HG03378 (cell line): ENCODE measurements around the gene INCENP.

Source experiments
- ATAC-seq: cut with Tn5 transposase; IDR thresholded peaks from one replicate; pipeline ENCODE4 v1.9.1; 2021; ENCODE audit warnings: mild to moderate bottlenecking, moderate library complexity; ENCODE audit not compliant: unreplicated experiment

Gene INCENP

DNA sequence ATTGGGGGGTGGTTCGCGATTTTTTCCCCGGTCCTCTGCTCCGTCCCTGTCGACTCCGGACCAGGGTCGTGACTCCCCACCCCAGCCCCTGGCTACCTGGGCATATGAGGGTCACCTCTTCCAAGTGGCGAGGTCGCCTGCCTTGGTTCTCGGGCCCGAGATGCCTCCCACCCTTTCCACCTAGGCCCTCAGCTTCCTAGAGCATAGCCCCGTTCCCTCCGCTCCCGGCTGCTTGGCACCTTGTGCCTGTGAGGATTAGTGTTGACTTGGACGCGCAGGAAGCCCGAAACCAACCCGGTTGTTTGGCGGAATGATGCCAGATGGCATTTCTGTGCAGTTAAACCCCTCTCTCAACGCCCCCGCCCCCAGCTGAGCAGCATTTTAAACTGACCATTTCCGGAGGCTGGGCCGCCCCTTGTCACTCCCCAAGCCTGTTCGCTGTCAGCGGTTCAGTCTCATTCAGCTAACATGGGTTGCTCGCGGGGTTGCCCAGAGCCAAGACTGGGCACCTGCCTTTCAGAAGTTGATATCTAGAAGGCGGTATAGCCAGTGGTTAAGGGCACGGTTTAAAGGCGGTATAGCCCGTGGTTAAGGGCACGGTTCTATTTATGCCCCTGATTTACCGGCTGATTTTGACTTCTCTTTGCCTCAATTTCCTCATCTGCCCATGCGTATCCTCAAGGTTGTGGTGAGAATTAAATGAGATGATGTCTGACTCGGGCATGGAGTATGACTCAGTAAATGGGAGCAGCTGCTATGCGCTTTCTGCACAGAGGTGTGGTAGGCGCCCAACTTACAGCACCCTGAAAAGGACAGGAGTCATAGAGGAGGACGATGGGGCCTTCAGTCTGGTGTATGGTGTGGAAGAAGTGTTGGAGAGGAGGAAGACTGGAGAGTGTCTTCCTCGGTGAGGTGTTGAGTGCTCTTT lies 639 bp downstream of the INCENP start:
- no peak for ATAC-seq

DNA sequence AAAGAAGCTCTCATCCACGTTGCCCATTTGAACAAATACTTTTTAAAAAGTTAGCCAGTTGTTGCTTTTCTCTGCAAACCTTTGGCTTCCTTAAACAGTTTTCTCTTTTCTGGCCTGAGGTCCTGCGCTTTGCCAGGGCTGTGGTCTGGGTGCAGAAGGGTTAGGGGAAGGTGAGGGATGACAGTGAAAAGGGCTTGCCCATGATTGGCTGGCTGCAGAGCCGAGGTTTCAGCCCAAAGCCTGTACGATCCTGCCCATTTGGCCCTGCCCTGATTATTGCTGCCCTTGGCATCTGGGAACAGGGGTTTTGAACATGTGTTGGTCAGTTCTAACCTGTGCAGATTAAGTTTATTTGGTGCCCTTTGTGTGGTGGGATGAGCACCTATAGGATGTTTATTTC lies 1.5 kb downstream of the INCENP start:
- no peak for ATAC-seq

DNA sequence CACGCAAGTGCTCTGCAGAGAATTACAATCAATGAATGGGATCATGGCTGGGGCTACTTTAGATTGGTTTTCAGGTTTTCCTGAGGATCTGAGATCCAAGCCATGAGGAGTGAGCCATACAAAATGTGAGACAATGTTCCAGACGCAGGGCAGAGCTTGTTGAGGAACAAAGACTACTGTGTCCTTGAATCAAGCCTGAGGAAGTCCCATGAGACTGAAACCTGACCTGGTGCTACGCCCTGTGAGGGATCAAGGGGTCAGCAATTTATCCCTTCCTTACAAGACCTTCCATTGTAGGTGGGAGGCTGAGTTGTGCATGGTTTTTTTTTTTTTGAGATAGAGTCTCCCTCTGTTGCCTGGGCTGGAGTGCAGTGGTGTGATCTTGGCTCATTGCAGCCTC lies 2.1 kb downstream of the INCENP start:
- ATAC-seq = no peak

DNA sequence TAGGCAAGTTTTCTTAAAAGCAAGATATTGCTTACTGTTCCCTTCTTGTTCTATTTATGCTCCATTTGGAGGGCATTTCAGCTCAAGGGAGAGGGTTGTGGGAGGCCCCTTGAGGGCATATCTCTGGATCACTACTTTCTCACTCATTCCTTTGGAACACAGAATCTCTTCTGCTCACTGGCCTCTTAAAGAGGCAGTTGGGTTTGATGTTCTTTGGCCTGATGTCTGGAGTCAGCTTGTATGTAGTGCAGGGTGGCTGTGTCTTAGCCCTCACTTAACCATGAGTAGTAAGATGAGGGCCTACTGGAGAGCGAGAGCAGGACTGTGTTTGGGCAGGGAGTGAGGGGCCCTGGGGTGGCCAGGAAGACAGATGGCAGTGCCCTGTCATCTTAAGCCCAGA lies 3.6 kb downstream of the INCENP start:
- ATAC-seq = no peak

DNA sequence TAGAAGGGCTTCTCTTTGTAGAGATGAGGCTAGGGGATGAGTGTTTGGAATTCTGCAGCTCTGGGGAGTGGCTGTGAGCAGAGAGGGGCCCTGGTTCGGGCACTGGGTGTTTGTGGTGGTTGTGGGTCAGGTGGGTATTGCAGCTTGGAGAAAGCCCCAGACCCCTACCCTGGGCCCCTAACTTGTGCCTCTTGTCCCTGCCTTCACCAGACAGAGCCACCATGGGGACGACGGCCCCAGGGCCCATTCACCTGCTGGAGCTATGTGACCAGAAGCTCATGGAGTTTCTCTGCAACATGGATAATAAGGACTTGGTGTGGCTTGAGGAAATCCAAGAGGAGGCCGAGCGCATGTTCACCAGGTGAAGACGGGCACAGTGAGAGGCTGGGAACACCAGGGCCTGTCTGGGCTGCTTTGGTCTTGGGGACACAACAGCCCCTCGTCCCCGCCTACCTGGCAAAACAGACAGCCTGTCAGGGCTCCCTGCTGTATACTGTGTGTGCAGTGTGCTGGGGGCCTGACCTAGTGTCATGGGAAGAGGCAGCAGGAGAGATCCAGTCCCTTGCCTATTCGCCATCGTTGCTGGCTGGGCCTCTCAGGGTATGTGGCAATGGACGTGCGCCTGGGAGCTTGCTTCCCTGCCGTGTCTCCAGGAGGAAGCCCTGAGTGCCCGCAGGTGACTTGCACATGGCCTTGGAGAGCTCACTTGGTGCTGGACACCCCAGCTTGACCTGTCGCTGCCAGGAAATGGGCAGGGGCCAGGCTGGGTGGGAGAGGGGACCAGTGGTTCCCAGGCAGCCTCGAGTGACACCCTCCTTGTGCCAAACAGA lies 4.3 kb downstream of the INCENP start:
- no peak for ATAC-seq

DNA sequence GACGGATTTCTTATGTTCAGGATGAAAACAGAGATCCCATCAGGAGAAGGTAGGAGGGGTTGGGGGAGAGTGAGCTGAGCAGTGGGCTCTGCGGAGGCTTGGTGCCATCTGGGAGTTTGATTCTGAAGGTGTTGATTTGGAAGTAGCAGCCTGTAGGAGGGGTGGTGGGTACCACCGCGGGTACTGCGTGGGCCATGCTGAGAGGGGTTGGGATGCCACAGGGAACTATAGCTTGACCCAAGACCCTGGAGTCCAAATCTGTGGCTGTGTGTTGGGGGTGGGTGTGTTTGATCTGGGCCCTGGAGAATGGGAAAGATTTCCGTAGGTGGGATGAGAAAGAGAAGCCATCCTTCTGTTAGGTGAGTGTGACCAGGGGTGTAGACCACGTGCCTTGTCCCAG lies 5.0 kb downstream of the INCENP start:
- ATAC-seq = no peak

DNA sequence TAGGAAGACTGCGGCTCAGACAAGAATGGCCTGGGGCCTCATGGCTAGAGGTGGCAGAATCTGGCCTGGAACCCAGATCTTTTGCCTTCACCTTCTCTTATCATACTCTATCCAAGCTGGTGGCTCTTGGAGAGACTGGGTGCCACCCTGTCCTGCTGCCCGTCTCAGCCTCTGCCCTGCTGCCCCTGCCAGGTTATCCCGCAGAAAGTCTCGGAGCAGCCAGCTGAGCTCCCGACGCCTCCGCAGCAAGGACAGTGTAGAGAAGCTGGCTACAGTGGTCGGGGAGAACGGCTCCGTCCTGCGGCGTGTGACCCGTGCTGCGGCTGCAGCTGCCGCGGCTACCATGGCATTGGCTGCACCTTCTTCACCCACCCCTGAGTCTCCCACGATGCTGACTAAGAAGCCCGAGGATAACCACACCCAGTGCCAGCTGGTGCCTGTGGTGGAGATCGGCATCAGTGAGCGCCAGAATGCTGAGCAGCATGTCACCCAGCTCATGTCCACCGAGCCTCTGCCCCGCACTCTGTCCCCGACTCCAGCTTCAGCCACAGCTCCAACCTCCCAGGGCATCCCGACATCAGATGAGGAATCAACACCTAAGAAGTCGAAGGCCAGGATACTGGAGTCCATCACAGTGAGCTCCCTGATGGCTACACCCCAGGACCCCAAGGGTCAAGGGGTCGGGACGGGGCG lies 5.9 kb downstream of the INCENP start:
- no peak for ATAC-seq

DNA sequence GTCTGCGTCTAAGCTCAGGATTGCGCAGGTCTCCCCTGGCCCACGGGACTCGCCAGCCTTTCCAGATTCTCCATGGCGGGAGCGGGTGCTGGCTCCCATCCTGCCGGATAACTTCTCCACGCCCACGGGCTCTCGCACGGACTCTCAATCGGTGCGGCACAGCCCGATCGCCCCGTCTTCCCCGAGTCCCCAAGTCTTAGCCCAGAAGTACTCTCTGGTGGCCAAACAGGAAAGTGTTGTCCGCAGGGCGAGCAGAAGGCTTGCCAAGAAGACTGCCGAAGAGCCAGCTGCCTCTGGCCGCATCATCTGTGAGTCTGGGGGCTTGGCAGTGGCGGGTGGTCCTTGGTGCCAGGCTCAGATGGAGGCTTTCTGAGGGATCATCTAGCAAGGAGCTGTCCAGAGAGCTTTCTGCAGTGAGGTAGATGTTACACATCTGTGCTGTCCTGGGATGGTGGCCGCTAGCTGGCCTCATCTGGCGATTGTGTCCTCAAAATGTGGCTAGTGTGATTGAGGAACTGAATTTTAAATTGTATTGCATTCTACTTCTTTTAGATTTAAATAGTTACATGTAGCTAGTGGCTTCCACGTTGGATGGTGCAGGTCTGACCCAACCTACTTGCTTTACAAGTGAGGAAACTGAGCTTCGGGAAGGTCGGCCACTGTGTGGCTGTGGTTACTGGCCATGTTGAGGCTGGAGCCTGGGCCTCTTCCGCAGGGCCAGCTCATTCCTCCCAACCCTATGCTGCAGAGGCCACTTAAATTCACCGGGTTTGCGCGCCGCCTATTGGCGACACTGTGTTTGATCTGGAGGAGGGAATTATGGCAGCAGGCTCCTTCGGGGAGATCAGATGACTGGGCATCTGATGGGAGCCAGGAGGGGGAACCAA lies 6.7 kb downstream of the INCENP start:
- ATAC-seq = no peak

DNA sequence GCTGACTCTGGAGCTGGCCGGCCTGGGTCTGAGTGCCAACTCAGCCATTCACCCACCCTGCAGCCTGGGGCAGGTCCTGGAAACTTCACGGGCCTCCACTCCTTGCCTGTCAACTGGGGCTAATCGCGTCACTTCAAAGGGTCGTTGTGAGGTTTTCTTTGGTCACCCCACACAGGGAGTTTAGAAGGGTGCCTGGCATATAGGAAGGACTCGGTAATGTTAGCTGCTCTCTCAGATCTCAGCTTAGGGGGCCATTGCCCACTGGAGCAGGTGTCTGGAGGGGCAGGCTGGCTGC lies 7.3 kb downstream of the INCENP start:
- no peak for ATAC-seq

DNA sequence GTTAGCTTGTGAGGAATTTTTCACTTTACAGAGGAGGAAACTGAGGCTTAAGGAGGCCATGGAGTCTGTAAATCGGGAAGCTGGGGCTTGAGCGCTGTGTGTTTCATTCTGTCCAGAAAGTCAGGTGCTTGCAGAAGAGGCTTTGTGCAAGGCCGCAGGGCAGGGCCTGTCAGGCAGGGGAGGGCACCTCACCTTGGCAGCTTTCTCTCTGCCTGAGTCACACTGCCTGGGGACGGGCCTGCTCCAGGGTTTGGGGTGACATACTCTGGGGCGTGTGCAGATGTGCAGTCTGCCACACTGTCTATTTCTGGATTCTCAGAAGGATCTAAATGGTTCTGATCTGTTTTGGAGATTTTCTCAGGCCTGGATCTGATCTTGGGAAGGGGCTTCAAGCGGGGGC lies 8.4 kb downstream of the INCENP start:
- no peak for ATAC-seq

DNA sequence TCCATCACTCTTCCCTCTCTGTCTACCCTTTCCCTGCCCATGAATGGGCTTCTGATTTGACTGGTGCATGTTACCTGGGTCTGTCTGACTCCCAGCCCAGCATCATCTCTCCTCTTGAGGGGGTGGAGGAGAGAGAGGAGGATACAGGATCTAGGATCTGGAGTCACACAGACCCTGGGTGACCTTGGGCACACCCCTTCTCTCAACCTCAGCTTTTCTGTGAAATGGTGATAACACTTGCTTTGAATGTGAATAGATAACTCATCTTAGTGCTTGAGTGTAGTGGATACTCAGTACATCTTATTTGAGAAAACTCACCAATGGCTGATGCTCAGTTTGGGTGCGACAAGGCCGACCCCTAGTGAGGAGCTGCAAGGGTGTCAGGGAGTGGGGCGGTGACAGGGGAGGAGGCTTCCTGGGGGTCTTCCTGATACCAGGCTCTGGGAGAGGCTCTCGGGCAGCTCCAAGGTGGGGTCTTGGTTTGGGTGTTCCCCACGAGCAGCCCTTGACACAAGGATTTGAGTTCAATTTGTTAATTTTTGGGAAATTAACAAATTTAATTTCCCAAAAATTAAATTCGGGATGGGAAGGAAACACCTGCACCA lies 9.0 kb downstream of the INCENP start:
- ATAC-seq = no peak

DNA sequence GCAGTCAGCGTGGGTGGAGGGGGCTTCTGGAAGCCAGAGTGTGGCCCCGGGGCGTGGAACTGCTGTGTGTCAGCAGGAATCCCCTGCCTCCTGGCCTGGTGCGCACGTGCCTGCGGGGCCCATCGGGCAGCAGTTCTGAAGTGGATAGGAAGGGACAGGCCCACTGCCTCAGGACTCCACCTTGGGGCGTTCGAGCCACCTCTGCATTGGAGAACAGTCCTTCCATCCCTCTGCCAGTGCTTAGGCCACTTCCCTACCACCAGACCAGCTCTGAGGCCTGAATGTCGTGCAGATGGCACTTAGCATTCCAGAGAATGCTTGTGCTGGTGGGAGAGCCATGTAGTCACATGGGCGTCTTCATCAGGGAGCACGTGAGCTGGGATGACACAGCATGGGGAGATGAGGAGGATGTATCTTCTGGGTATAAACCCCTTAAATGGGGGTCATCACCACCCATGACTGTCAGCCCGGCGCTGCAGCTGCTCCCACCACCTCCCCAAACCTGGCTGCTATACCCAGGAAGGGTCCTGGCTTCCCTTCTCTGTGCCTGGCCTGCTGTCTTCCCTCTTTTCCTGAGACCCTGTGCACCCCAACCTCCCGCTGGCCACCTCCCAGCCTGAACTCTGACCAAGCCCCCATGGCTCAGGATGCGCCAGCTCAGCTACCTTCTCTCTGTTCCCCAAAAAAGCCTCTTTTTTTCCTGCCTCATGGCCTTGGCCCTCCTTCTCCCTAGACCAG lies 9.7 kb downstream of the INCENP start:
- no peak for ATAC-seq

DNA sequence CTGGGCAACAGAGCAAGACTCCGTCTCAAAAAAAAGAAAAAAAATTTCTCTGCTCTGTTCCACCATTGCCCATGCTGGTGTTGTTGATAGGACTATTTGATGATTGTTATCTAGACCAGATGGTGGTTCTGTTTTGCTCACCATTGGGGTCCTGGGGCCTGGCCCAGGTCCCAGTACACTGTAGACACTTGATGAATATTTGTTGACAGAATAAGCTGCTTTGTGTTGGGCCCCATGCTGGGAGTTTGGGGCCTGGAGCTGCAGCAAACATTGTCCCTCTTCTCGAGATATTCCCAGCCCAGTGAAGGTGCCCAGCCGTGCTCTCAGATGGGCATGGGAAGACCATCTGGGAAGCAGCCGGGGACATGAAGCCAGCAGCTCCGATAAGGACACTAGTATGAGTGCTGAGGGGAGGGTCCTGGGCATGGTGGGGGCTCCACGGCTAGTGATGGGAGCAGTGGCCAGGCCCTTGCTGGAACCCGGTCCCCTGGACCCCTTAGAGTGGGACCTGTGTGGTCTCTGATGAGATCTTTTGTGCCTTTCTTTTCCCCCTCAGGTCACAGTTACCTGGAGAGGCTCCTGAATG lies 13.6 kb downstream of the INCENP start:
- no peak for ATAC-seq

DNA sequence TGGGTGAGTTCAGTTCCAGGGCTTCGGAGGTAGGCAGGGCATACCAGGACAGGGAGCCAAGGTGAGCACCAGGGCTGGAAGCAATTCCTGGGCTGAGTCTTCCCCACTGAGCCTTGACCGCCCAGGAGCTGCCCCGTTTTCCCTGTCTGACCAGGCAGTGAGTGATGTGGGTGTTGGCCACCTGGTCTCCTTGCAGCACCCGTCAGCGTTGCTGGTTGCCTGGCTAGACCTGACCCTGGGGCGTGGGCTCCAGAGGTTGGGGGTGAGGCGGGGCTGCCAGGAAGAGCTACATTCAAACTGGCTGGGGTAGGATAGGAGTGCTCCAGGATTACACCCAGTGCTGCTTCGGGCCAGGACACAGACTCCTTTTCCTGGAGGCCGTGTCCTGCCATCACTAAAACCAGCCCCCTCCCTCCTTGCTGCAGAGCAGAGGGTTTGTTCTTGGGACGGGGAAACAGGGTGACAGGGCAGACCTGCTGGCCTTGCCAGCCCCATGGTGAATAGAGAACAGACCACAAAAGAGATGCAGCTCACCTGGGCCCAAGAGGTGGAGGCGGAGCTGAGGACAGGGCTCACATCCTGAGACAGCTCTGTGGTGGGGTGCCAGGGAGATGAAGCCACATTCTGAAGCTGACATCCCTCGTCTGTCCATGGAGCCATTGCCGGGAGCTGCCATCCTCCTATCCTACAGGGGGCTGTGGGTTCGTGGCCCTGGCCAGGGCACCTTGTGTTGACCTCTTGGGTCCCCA lies 14.2 kb downstream of the INCENP start:
- ATAC-seq = no peak

DNA sequence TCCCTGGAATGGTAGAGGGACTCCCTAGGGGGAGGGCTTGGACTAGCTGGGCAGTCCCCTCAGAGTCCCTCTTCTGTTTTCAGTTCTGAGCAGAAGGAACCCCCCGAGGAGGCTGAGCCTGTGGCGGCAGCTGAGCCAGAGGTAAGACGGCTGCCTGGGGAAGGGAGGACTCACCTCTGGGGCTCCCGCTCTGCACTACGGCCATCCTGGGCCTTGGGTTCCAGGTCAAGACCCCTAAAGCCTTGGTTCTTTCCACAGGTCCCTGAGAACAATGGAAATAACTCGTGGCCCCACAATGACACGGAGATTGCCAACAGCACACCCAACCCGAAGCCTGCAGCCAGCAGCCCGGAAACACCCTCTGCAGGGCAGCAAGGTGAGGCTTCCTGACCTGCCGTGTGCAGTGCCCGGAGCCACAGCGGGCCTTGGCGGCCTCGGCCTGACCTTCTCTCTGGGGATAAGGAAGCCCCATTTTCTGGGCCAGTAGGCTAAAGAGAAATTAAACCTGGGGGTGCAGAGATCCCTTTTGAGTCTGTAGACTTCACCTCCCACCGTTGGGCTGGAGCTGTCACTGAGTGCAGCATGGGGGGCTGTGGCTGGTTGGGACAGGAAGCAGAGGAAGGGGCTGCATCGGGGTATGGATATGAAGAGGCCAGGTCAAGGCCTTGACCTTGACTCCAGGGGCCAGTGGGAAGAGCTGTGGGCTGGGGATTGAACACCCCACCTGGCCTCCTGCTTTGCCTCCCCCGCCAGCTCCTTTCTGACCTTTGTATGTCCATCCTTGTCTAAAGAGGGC lies 15.0 kb downstream of the INCENP start:
- no peak for ATAC-seq

DNA sequence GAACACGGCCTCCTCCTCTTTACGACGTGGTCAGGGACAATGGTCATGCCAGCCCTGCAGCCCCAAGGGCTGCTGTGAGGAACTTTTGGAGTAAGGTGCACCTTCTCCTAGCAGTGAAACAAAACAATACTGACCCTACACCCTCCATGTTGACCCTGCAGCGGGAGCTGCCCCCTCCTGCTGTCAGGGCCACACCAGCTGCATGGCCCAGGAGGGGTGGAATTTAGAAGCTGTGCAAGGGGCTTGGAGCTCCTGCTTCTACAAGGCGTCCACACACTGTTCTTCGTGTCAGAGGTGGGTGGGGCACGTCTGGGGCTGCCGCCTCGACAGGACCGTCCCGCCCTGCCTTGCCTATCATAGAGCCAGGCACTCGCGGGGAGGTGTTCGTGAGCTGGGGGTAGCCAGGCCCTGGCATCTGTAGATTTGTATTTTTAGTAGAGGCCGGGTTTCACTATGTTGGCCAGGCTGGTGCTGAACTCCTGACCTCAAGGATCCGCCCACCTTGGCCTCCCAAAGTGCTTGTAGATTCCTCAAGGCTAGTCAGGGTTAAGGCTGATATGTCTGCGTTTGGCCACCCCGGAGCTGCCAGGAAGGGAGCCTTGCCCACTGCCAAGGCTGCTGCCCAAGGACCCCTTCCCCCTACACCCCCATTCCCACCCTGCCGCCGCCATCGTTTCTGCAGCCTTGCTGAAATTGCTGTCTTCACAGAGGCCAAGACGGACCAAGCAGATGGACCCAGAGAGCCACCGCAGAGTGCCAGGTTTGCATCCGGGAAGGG lies 15.9 kb downstream of the INCENP start:
- ATAC-seq = no peak
